ENCODE results near the gene SLC12A7.

The SLC12A7 gene

DNA sequence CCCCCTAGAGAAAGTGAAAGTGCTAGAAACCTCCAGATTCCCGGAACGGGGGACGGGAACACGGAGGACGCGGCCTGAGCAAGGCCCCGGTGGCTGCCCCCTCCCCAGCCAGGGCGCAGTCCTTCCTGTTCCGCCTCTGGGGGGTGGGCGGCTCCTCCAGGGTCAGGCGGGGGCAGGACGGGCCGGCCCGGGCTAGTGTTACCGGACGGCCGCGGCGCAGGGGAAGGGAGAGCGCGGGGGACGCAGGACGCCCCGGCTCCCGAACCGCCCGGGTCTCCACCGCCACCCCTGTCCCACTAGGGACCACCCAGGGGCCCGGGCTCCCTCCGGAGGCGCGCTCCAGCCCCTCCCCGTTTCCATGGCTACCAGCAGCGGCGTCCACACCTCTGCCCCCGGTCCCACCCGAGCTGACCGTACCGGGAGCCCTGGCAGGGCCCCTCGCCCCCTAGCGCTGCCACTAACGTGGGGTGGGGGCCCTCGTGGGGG, 579 bp downstream of the SLC12A7 start (continued):
- TF ChIP-seq SP7 (tag by site-specific recombination; IDR thresholded peaks at IDR 0.05) (no peak), ZNF629 (tag by site-specific recombination; IDR thresholded peaks at IDR 0.05) (no peak), ZNF274 (IDR thresholded peaks at IDR 0.05; ENCODE audit: low read length) (no peak), ZNF274 (tag by site-specific recombination; IDR thresholded peaks at IDR 0.05; ENCODE audit: borderline replicate concordance) (no peak), ZNF768 (tag by site-specific recombination; IDR thresholded peaks at IDR 0.05) (no peak), ZNF248 (tag by site-specific recombination; IDR thresholded peaks at IDR 0.05) (no peak), ZNF37A (tag by site-specific recombination; IDR thresholded peaks at IDR 0.05) (no peak), ZNF366 (tag by site-specific recombination; conservative IDR thresholded peaks at IDR 0.05) (no peak), BCL11A (tag by site-specific recombination; IDR thresholded peaks at IDR 0.05; ENCODE audit: low read depth) (no peak), ZNF548 (tag by site-specific recombination; IDR thresholded peaks at IDR 0.05) (no peak), KLF9 (tag by site-specific recombination; IDR thresholded peaks at IDR 0.05; ENCODE audit: low read depth) (0 out of 2 replicates have a peak, but pooled peaks have one; percentile 10), ZNF335 (tag by site-specific recombination; conservative IDR thresholded peaks at IDR 0.05) (no peak), ZNF311 (tag by site-specific recombination; IDR thresholded peaks at IDR 0.05; ENCODE audit: borderline replicate concordance) (no peak), ZNF626 (tag by site-specific recombination; IDR thresholded peaks at IDR 0.05) (no peak), ZNF174 (tag by site-specific recombination; IDR thresholded peaks at IDR 0.05) (no peak), ZNF112 (tag by site-specific recombination; IDR thresholded peaks at IDR 0.05) (no peak), MEIS1 (CRISPR knock-in tag; IDR thresholded peaks at IDR 0.05; ENCODE audit: borderline replicate concordance) (no peak), ZNF529 (tag by site-specific recombination; IDR thresholded peaks at IDR 0.05; ENCODE audit: insufficient replicate concordance) (no peak), KLF8 (tag by site-specific recombination; IDR thresholded peaks at IDR 0.05) (peak; percentile 55; the same call in 1 of the 2 replicates), ZBTB21 (tag by site-specific recombination; IDR thresholded peaks at IDR 0.05) (no peak), ZNF416 (tag by site-specific recombination; IDR thresholded peaks at IDR 0.05) (no peak)
- TF ChIP-seq, protein P1, sequence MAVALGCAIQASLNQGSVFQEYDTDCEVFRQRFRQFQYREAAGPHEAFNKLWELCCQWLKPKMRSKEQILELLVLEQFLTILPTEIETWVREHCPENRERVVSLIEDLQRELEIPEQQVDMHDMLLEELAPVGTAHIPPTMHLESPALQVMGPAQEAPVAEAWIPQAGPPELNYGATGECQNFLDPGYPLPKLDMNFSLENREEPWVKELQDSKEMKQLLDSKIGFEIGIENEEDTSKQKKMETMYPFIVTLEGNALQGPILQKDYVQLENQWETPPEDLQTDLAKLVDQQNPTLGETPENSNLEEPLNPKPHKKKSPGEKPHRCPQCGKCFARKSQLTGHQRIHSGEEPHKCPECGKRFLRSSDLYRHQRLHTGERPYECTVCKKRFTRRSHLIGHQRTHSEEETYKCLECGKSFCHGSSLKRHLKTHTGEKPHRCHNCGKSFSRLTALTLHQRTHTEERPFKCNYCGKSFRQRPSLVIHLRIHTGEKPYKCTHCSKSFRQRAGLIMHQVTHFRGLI (tag by site-specific recombination; IDR thresholded peaks at IDR 0.05) = no peak
- TF ChIP-seq, protein P2, sequence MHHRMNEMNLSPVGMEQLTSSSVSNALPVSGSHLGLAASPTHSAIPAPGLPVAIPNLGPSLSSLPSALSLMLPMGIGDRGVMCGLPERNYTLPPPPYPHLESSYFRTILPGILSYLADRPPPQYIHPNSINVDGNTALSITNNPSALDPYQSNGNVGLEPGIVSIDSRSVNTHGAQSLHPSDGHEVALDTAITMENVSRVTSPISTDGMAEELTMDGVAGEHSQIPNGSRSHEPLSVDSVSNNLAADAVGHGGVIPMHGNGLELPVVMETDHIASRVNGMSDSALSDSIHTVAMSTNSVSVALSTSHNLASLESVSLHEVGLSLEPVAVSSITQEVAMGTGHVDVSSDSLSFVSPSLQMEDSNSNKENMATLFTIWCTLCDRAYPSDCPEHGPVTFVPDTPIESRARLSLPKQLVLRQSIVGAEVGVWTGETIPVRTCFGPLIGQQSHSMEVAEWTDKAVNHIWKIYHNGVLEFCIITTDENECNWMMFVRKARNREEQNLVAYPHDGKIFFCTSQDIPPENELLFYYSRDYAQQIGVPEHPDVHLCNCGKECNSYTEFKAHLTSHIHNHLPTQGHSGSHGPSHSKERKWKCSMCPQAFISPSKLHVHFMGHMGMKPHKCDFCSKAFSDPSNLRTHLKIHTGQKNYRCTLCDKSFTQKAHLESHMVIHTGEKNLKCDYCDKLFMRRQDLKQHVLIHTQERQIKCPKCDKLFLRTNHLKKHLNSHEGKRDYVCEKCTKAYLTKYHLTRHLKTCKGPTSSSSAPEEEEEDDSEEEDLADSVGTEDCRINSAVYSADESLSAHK (tag by site-specific recombination; IDR thresholded peaks at IDR 0.05) = no peak
- TF ChIP-seq, protein P3, sequence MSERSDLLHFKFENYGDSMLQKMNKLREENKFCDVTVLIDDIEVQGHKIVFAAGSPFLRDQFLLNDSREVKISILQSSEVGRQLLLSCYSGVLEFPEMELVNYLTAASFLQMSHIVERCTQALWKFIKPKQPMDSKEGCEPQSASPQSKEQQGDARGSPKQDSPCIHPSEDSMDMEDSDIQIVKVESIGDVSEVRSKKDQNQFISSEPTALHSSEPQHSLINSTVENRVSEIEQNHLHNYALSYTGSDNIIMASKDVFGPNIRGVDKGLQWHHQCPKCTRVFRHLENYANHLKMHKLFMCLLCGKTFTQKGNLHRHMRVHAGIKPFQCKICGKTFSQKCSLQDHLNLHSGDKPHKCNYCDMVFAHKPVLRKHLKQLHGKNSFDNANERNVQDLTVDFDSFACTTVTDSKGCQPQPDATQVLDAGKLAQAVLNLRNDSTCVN (tag by site-specific recombination; optimal IDR thresholded peaks at IDR 0.05) = peak; percentile 55
- TF ChIP-seq, protein P4, sequence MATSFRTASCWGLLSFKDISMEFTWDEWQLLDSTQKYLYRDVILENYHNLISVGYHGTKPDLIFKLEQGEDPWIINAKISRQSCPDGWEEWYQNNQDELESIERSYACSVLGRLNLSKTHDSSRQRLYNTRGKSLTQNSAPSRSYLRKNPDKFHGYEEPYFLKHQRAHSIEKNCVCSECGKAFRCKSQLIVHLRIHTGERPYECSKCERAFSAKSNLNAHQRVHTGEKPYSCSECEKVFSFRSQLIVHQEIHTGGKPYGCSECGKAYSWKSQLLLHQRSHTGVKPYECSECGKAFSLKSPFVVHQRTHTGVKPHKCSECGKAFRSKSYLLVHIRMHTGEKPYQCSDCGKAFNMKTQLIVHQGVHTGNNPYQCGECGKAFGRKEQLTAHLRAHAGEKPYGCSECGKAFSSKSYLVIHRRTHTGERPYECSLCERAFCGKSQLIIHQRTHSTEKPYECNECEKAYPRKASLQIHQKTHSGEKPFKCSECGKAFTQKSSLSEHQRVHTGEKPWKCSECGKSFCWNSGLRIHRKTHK (tag by site-specific recombination; IDR thresholded peaks at IDR 0.05) = no peak
- TF ChIP-seq, protein P5, sequence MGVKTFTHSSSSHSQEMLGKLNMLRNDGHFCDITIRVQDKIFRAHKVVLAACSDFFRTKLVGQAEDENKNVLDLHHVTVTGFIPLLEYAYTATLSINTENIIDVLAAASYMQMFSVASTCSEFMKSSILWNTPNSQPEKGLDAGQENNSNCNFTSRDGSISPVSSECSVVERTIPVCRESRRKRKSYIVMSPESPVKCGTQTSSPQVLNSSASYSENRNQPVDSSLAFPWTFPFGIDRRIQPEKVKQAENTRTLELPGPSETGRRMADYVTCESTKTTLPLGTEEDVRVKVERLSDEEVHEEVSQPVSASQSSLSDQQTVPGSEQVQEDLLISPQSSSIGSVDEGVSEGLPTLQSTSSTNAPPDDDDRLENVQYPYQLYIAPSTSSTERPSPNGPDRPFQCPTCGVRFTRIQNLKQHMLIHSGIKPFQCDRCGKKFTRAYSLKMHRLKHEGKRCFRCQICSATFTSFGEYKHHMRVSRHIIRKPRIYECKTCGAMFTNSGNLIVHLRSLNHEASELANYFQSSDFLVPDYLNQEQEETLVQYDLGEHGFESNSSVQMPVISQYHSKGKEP (tag by site-specific recombination; IDR thresholded peaks at IDR 0.05) = no peak
- TF ChIP-seq, protein P6, sequence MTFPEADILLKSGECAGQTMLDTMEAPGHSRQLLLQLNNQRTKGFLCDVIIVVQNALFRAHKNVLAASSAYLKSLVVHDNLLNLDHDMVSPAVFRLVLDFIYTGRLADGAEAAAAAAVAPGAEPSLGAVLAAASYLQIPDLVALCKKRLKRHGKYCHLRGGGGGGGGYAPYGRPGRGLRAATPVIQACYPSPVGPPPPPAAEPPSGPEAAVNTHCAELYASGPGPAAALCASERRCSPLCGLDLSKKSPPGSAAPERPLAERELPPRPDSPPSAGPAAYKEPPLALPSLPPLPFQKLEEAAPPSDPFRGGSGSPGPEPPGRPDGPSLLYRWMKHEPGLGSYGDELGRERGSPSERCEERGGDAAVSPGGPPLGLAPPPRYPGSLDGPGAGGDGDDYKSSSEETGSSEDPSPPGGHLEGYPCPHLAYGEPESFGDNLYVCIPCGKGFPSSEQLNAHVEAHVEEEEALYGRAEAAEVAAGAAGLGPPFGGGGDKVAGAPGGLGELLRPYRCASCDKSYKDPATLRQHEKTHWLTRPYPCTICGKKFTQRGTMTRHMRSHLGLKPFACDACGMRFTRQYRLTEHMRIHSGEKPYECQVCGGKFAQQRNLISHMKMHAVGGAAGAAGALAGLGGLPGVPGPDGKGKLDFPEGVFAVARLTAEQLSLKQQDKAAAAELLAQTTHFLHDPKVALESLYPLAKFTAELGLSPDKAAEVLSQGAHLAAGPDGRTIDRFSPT (tag by site-specific recombination; IDR thresholded peaks at IDR 0.05) = no peak
- TF ChIP-seq, protein P7, sequence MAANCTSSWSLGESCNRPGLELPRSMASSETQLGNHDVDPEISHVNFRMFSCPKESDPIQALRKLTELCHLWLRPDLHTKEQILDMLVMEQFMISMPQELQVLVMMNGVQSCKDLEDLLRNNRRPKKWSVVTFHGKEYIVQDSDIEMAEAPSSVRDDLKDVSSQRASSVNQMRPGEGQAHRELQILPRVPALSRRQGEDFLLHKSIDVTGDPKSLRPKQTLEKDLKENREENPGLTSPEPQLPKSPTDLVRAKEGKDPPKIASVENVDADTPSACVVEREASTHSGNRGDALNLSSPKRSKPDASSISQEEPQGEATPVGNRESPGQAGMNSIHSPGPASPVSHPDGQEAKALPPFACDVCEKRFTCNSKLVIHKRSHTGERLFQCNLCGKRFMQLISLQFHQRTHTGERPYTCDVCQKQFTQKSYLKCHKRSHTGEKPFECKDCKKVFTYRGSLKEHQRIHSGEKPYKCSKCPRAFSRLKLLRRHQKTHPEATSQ (tag by site-specific recombination; IDR thresholded peaks at IDR 0.05) = no peak
